IPS DF 6.9 (cell line): ENCODE data around the gene NDC80.
"Not testable (repeated sequence)": the region's sequence is repeated elsewhere in the genome, so short reads cannot be mapped to it uniquely, and the experiment has no call there.

Experiments
- DNase-seq: peaks from one replicate; pipeline ENCODE4 v3.0.0-alpha.2; 2013; ENCODE audit warnings: low read depth, low spot score
- H3K27ac ChIP-seq: one replicate; pipeline ENCODE4 v1.5.1; 2013; ENCODE audit warnings: low read length, control low read depth
- H3K27me3 ChIP-seq: 2 replicates; pipeline ENCODE4 v1.6.1; 2013; ENCODE audit warnings: mild to moderate bottlenecking, low read length; ENCODE audit not compliant: control insufficient read depth, insufficient read depth
- H3K36me3 ChIP-seq: 2 replicates; pipeline ENCODE4 v1.6.1; 2013; ENCODE audit warnings: low read length; ENCODE audit not compliant: control insufficient read depth, insufficient read depth
- H3K4me1 ChIP-seq: 2 replicates; pipeline ENCODE4 v1.6.1; 2013; ENCODE audit warnings: low read length; ENCODE audit not compliant: control insufficient read depth, insufficient read depth
- H3K4me3 ChIP-seq: 2 replicates; pipeline ENCODE4 v1.5.1; 2013; ENCODE audit warnings: mild to moderate bottlenecking, low read length
- H3K9me3 ChIP-seq: 2 replicates; pipeline ENCODE4 v1.6.1; 2013; ENCODE audit warnings: low read length, inconsistent platforms; ENCODE audit not compliant: control insufficient read depth, insufficient read depth
- WGBS: extraction: QIAGEN DNeasy Blood & Tissue Kit; methylation state at CpG from one replicate; pipeline ENCODE4 v1.1.7; 2013; ENCODE audit warnings: mixed read lengths, missing lambda C conversion rate; ENCODE audit not compliant: insufficient read length, insufficient coverage; 5-methylcytosine and 5-hydroxymethylcytosine counted together

Gene NDC80

GRCh38 chr18:2571200-2572170 is at the start of gene NDC80, which contains the start of gene METTL4:
TSS of gene NDC80 (plus strand) at chr18:2571557. CDS start at chr18:2572986, 1,429 bp downstream.
TSS of gene METTL4 (minus strand) at chr18:2571505. CDS start at chr18:2567216, 4,289 bp downstream.
- H3K9me3 ChIP-seq: no peaks in the 10 kb centered on the region
- DNase-seq: peak; percentile 73
- H3K27me3 ChIP-seq: no peaks in the 10 kb centered on the region
- H3K4me3 ChIP-seq: peak within 1 kb of the TSS; percentile 70
- no CpG with 5 or more reads among the region's 55 CpGs for WGBS
- no peak within 1 kb of the TSS for H3K27ac ChIP-seq
- H3K4me1 ChIP-seq: peaks cover 3% of the 10 kb centered on the region; the same call in 1 of the 2 replicates
- H3K36me3 ChIP-seq: 0 out of 2 replicates have a peak, but pooled peaks cover 5% of the 10 kb centered on the region

GRCh38 chr18:2522112-2522511 is 49.2 kb upstream of the NDC80 start:
- Histone ChIP-seq H3K27me3 (no peaks in the 10 kb centered on the region), H3K4me3 (no peak overlapping the region), H3K4me1 (no peaks in the 10 kb centered on the region), H3K27ac (no peak overlapping the region), H3K36me3 (no peaks in the 10 kb centered on the region), H3K9me3 (no peaks in the 10 kb centered on the region)
- DNase-seq: no peak
- WGBS: no CpG with 5 or more reads among the region's 4 CpGs

- not testable (repeated sequence) for H3K4me3 ChIP-seq, DNase-seq, H3K36me3 ChIP-seq, H3K9me3 ChIP-seq, H3K4me1 ChIP-seq, H3K27ac ChIP-seq, H3K27me3 ChIP-seq
- WGBS: no CpG with 5 or more reads among the region's 2 CpGs
These were observed 46.6 kb upstream of the NDC80 start for GRCh38 chr18:2524794-2525198.

- Histone ChIP-seq H3K9me3 (no peaks in the 10 kb centered on the region), H3K27ac (no peak overlapping the region), H3K36me3 (no peaks in the 10 kb centered on the region), H3K27me3 (no peaks in the 10 kb centered on the region), H3K4me1 (no peaks in the 10 kb centered on the region), H3K4me3 (no peak overlapping the region)
- WGBS: no CpG with 5 or more reads among the region's 2 CpGs
- DNase-seq: no peak
These were observed 45.0 kb upstream of the NDC80 start for GRCh38 chr18:2526329-2526728.

GRCh38 chr18:2529154-2529553 is 42.2 kb upstream of the NDC80 start:
- Histone ChIP-seq H3K4me1 (no peaks in the 10 kb centered on the region), H3K9me3 (no peaks in the 10 kb centered on the region), H3K27me3 (no peaks in the 10 kb centered on the region), H3K36me3 (no peaks in the 10 kb centered on the region), H3K4me3 (no peak overlapping the region), H3K27ac (no peak overlapping the region)
- DNase-seq: peak; percentile 16
- 100% methylated on average over 2 of the region's 7 CpGs for whole genome bisulfite sequencing

- Histone ChIP-seq H3K27me3 (no peaks in the 10 kb centered on the region), H3K4me3 (no peak overlapping the region), H3K27ac (no peak overlapping the region), H3K4me1 (no peaks in the 10 kb centered on the region), H3K9me3 (no peaks in the 10 kb centered on the region), H3K36me3 (no peaks in the 10 kb centered on the region)
- WGBS: no CpG with 5 or more reads among the region's 2 CpGs
- DNase-seq: no peak
These were observed 39.6 kb upstream of the NDC80 start for GRCh38 chr18:2531751-2532150.

- Histone ChIP-seq H3K27ac (no peak overlapping the region), H3K27me3 (no peaks in the 10 kb centered on the region), H3K36me3 (no peaks in the 10 kb centered on the region), H3K9me3 (no peaks in the 10 kb centered on the region), H3K4me3 (no peak overlapping the region), H3K4me1 (no peaks in the 10 kb centered on the region)
- no peak for DNase-seq
- WGBS: no CpG with 5 or more reads among the region's 2 CpGs
These were observed 38.6 kb upstream of the NDC80 start for GRCh38 chr18:2532797-2533196.

GRCh38 chr18:2534906-2535305 is 36.5 kb upstream of the NDC80 start:
- no peak for DNase-seq
- Histone ChIP-seq H3K4me3 (no peak overlapping the region), H3K9me3 (no peaks in the 10 kb centered on the region), H3K36me3 (no peaks in the 10 kb centered on the region), H3K27ac (no peak overlapping the region), H3K27me3 (no peaks in the 10 kb centered on the region), H3K4me1 (no peaks in the 10 kb centered on the region)
- WGBS: no CpG with 5 or more reads among the region's 1 CpG

- Histone ChIP-seq H3K36me3 (no peaks in the 10 kb centered on the region), H3K9me3 (no peaks in the 10 kb centered on the region), H3K27ac (no peak overlapping the region), H3K4me1 (no peaks in the 10 kb centered on the region), H3K27me3 (no peaks in the 10 kb centered on the region), H3K4me3 (no peak overlapping the region)
- DNase-seq: no peak
- no CpG with 5 or more reads among the region's 1 CpG for WGBS
These were observed 35.9 kb upstream of the NDC80 start for GRCh38 chr18:2535419-2535910.

- Histone ChIP-seq H3K36me3 (no peaks in the 10 kb centered on the region), H3K9me3 (no peaks in the 10 kb centered on the region), H3K4me3 (no peak overlapping the region), H3K4me1 (no peaks in the 10 kb centered on the region), H3K27ac (no peak overlapping the region), H3K27me3 (no peaks in the 10 kb centered on the region)
- WGBS: no CpG with 5 or more reads among the region's 2 CpGs
- DNase-seq: no peak
These were observed 35.3 kb upstream of the NDC80 start for GRCh38 chr18:2536063-2536462.
